GM12892 (cell line): ENCODE data around the gene KIAA1328.

Experiments used
- DNase-seq: peaks from one replicate; pipeline ENCODE4 v3.0.0; 2011; ENCODE audit not compliant: insufficient read length
- FAIRE-seq: peaks from 2 replicates; lab custom pipeline; 2011; peaks lifted over from hg19 to GRCh38; lab: Jason Lieb, UNC
- POLR2A ChIP-seq: IDR thresholded peaks from 2 replicates; pipeline ENCODE4 v1.6.1; 2011; ENCODE audit warnings: low read depth, low read length, control low read depth
- POLR2AphosphoS5 ChIP-seq: IDR thresholded peaks from 2 replicates; pipeline ENCODE4 v1.6.1; 2011; ENCODE audit warnings: low read depth, low read length, control low read depth
- TAF1 ChIP-seq: IDR thresholded peaks from 2 replicates; pipeline ENCODE4 v1.6.1; 2011; ENCODE audit warnings: low read depth, mild to moderate bottlenecking, control low read depth, low read length, borderline replicate concordance

The KIAA1328 gene

DNA sequence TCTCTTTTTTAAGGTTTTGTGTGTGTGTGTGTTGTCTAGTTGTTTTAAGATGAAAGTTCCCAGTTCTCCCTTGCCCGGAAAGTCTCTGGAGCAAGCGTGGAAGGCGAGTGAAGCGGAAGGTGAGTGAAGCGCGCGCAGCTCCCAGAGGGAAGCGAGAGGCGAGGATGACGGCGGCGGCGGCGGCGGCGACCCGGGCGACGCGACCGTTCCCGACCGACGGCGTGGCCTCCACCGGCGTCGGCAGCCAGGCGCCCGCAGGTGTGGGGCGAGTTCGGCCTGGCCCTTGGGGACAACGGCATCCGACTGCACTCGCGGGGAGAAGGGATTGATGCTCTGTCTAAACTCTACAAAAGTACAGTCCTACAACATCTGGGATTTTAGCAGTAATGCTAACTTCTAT lies 414.8 kb downstream of the KIAA1328 start:
- no peak for TF ChIP-seq POLR2AphosphoS5
- TF ChIP-seq TAF1 = no peak
- TF ChIP-seq POLR2A = no peak
- FAIRE-seq (no peak), DNase-seq (no peak)

DNA sequence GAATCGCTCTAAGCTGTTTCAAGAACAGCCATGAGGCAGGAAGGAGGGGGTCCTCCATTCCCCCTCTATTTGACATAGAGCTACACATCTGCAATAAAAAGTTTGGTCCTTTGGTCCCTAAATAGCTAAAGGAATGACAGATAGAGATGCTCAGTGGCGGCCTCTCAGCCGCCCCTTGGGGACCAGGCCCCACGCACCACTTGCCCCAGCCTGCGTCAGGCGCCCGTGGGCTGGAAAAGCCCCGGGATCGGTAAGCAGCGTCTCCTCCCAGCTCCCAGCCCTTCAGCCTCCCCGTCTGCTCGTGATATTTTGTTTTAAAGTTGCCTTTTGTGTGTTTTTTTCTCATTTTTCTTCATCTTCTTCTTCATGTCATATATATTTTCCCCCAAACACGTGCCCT lies 415.7 kb downstream of the KIAA1328 start:
- TF ChIP-seq TAF1 = no peak
- TF ChIP-seq POLR2AphosphoS5 = no peak
- TF ChIP-seq POLR2A = no peak
- DNase-seq (no peak), FAIRE-seq (no peak)

DNA sequence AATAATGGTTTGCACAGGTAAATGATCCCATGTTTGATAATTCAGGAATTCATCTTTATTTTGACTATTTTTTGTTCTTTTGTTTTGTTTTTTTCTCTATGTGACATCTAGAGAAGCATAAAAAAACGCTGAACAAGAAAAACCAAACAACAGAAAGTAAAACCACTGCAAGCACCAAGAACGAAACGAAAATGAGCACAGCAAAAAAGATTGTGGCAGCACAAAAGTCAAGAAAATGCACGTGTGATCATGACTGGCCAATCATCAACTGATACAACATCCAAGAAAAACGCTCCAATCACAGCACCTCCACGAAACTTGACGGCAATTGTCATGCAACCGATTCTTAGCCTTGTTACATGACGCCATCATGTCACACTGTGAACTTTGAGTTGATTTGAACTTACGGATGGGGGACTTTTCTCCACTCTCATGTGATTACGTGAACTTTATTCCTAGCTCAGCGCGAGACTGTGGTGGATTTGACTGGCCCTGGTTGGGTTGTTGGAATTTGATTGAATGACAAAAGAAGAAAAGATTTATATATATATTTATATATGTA lies 417.9 kb downstream of the KIAA1328 start:
- FAIRE-seq (no peak), DNase-seq (no peak)
- TF ChIP-seq POLR2A = no peak
- TF ChIP-seq TAF1 = no peak
- TF ChIP-seq POLR2AphosphoS5 = no peak

DNA sequence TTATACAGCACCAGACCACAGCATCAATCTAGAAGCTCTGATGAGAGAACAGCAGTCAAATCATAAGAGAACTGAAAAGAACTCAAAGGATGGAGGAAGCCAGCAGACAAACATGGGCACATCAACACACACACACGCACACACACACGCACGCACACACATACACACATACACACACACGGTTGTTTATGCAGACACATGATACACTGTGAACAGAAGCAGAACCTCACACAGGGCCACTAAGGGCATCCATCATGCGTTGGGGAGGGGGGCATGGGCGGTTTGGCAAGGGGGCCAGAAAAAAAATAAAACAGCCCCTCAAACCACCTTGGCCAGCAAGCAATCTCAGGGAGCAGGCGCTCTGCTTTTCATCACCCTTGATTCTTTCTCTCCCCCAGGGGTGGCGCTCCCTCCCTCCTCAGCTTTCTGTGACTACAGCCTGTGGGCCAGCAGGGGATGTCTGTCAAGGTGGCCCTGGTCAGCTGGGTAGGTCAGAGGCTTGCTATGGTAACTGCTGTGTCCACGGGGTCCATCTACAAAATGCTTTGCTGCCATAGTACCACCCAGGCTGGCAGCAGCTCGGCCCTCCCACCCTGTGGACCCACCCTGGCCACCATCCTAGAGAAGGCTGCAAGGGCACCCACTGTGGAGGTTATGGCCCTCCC lies 418.7 kb downstream of the KIAA1328 start:
- FAIRE-seq (no peak), DNase-seq (no peak)
- TF ChIP-seq POLR2AphosphoS5 = no peak
- TF ChIP-seq TAF1 = no peak
- TF ChIP-seq POLR2A = no peak

DNA sequence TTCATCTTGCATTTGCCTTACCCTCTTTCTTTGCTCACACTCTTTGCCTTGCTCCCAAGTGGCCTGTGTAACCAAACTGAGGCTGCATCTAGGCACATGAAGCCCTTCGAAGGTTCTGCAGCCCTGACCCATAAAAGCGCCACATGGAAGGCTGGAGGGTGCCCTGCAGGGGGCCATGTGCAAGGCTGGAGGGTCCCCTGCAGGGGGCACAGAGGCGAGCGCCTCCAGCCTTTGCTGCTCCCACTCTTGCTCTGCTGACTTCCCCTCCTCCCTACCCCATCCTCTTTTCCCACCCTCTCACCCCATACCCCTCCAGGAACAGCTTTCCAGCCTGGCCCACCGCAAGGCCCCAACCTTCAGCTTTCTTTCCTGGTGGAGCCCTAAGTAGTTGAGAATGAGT lies 419.4 kb downstream of the KIAA1328 start:
- DNase-seq (no peak), FAIRE-seq (no peak)
- TF ChIP-seq TAF1 = no peak
- TF ChIP-seq POLR2AphosphoS5 = no peak
- TF ChIP-seq POLR2A = no peak

DNA sequence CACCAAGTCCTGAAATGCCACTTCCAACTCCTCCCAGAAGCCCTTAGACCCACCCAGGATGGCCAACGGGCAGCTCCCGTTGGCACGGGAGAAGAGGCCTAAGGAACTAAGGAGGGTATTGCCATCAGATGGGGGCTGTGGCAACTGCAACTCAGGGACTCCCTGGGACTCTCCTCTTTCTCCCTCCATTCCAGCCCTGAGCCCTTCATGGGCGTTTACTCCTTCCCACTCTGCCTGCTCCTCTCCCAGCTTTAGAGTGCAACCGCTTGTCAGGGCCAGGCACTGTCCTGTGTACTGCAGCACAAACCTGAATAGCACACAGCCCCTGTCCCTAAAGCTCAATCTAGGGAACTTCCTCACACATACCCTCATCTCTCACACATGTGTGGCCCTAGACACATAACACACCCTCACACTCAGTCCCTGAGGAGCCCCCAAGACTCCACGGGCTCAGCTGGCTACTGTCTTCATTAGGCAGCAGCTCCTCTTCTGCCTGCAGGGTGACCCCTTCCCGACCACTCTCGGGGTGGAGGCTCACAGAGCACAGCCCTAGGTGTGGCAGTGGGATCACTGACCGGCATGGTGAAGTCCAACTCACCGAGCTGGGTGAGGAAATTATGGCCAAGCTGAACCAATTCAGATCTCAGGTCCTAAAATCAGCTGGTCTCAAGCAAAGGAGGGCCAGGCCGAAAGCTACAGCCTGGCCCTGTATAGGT lies 420.4 kb downstream of the KIAA1328 start:
- no peak for DNase-seq
- FAIRE-seq = no peak
- TF ChIP-seq TAF1 = no peak
- no peak for TF ChIP-seq POLR2AphosphoS5
- TF ChIP-seq POLR2A = no peak

DNA sequence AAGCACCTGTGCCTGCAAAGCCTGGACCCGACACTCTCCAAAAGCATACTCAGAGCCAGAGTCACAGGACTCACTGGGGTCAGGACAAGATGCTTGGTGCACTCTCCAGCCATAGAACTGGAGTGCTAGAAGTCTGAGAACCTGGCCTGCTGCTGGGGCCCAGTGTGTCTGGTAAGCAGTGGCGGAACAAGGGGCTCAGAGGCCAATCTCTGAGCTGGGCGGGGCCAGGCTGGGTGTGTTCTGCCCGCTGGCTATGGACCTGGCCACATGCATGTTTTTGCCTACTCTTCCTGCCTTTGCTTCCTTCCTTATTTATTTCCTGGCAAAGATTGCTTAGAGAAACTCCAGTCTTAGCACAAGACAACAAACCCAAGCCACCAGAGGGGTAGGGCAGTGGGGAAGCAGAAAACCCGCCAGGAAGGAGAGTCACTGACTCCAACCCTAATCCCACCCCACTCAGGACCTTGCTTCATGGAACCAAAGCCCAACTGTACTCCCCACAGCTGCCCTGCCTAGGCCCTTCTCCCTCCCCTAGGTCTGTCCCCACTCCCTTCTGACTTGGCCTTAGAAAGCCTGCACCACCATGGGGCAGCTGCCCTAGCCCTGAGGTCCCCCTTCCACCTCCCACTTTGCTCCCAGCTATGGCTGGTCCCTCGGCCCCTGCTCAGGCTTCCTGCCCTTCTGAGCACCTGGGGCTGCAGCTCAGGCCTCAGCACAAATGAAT lies 421.1 kb downstream of the KIAA1328 start:
- no peak for DNase-seq
- TF ChIP-seq POLR2AphosphoS5 (no peak), POLR2A (no peak), TAF1 (no peak)
- no peak for FAIRE-seq

DNA sequence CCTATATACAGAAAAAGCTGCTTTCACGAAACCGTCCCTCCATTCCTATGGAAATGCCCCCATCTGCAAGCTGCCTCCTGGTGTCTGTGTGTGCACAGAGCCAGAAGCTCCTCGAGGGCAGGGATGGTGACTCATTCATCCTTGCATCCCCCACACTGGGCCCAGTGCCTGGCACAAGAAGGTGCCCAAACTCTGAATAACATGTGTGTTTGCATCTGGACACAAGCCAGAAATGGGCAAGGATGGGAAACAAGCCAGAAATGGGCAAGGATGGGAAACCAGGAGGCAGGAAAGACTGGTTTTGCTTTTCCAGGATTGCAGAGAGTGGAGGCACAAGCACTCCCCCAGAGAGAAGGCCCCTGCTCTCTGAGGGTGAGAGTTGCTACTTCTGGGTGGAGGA lies 422.8 kb downstream of the KIAA1328 start:
- DNase-seq = no peak
- no peak for FAIRE-seq
- TF ChIP-seq POLR2A = no peak
- no peak for TF ChIP-seq TAF1
- TF ChIP-seq POLR2AphosphoS5 = no peak

DNA sequence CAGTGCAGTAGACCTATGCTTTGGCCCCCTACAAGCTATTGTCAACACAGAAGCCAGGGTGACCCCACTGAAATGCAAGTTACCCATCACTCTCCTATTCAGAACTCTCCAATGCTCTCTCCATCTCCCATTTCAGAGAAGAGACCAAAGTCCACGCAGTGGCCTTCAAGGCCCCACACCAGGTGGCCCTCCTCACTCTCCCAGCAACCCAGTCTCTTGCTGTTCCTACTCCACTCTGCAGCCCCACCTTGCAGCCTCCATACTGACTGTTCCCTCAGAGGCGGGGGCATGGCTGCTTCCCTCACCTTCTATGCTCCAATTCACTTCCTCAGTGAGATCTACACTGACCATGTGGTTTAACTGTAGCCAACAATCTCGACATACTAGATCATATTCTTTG lies 423.4 kb downstream of the KIAA1328 start:
- DNase-seq (no peak), FAIRE-seq (no peak)
- TF ChIP-seq POLR2A = no peak
- no peak for TF ChIP-seq POLR2AphosphoS5
- no peak for TF ChIP-seq TAF1

DNA sequence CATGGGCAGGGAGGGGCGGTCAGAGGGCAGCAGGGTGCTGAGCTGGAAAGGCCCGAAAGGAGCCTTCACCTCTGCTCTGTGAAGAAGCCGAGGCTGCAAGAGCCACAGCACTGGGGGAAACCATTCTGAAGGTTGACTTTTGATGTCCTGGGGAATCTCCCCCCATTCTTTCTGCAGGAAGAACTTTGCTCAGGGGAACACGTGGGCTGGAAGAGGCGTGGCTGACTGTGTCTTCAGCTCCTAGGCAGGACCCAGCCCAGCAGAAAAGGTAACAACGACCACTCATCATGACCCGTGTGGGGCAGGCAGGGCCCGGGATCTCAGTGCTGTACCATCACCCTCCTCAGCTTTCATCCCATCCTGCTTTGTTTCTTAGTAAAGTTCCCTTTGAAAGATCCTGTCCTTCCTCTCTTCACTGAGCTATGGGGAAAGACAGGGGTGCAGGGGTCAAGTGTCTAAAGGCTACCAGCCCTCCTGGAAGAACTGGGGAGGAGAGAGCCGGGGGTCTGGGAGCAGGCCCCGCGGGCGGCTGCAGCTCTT lies 424.0 kb downstream of the KIAA1328 start:
- TF ChIP-seq TAF1 (no peak), POLR2A (no peak), POLR2AphosphoS5 (no peak)
- FAIRE-seq (no peak), DNase-seq (no peak)
